HCT116 (cell line): ENCODE results near the gene SIRPD. TPM values are rescaled to one million over a fixed set of nuclear protein-coding genes. Genes with fewer than 3 reads are reported as not detected.

Experiments used
- ATAC-seq: fragments of 200-7000 bp; cut with Tn5 transposase; 2 replicates; pipeline ENCODE4 v1.9.1; 2020; ENCODE audit warnings: mild to moderate bottlenecking, moderate library complexity
- BruUV-seq: library from RNA; stranded (reverse); fragments of 400-500 nt; replicated peaks from 2 replicates; lab custom pipeline; 2021; lab: Mats Ljungman, UMichigan
- CTCF ChIA-PET: fragments of 300-600 bp; sonication (Branson Sonifier 250); formaldehyde crosslinking; loops from one replicate; lab custom pipeline; 2021; ENCODE audit warnings: antibody characterized with exemption; lab: Charles Lee
- POLR2A ChIA-PET: fragments of 300-600, 350-600 bp; sonication (Branson Sonifier 250); formaldehyde crosslinking; loops from one replicate; lab custom pipeline; 2021; ENCODE audit warnings: antibody characterized with exemption; lab: Charles Lee
- RAD21 ChIA-PET, 2 experiments: fragments of 300-600 bp; sonication (Branson Sonifier 250); formaldehyde crosslinking; loops; one replicate each; lab custom pipeline; 2023; ENCODE audit warnings: low total read pairs in 2 of 2; ENCODE audit not compliant: uncharacterized antibody in 2 of 2, unreplicated experiment in 2 of 2, low non-redundant PET in 1 of 2; lab: Charles Lee
- DNase-seq: peaks from one replicate; pipeline ENCODE4 v3.0.0-alpha.2; 2010; ENCODE audit warnings: low read depth, low spot score
- H2AFZ ChIP-seq: fragments of 200-600 bp; shearing (Covaris generic), sonication (generic); 2 replicates; pipeline ENCODE4 v1.6.1; 2017; ENCODE audit warnings: low read depth, mixed run types, mixed read lengths, antibody characterized with exemption, low read length; ENCODE audit not compliant: poor library complexity, severe bottlenecking
- H3K27ac ChIP-seq: 2 replicates; pipeline ENCODE4 v1.5.1; 2012; ENCODE audit warnings: low read depth, low read length
- H3K27me3 ChIP-seq: fragments of 200-600 bp; sonication (generic); 2 replicates; pipeline ENCODE4 v1.6.1; 2016; ENCODE audit warnings: mixed run types, low read length, mixed read lengths; ENCODE audit not compliant: insufficient read depth
- H3K36me3 ChIP-seq, 2 experiments: fragments of 200-500 bp in 1 of 2; fragments of 200-600 bp in 1 of 2; sonication (Bioruptor generic) in 1 of 2; sonication (generic) in 1 of 2; 2 replicates each; pipeline versions ENCODE4 v1.5.1 to v1.6.1; 2014 to 2016; ENCODE audit warnings: low read length in 2 of 2, inconsistent platforms in 1 of 2, mixed read lengths in 1 of 2, mixed run types in 1 of 2; ENCODE audit not compliant: insufficient read depth in 2 of 2, control insufficient read depth in 1 of 2
- H3K4me1 ChIP-seq, 2 experiments: fragments of 200-600 bp in 1 of 2; sonication (generic) in 1 of 2; 2 replicates each; pipeline versions ENCODE4 v1.5.1 to v1.6.1; 2012 to 2017; ENCODE audit warnings: low read length in 2 of 2, inconsistent platforms in 1 of 2, mild to moderate bottlenecking in 1 of 2, mixed read lengths in 1 of 2, mixed run types in 1 of 2, moderate library complexity in 1 of 2; ENCODE audit not compliant: insufficient read depth in 2 of 2, control insufficient read depth in 1 of 2
- H3K4me2 ChIP-seq: fragments of 200-600 bp; sonication (generic); 2 replicates; pipeline ENCODE4 v1.6.1; 2017; ENCODE audit warnings: mixed run types, low read length, mixed read lengths
- H3K4me3 ChIP-seq, 2 experiments: fragments of 200-600 bp in 1 of 2; sonication (generic) in 1 of 2; replicated peaks in 1 of 2; 2 replicates each; pipeline ENCODE4 v1.5.1; 2011 to 2016; ENCODE audit warnings: low read length in 2 of 2, control low read depth in 1 of 2, low read depth in 1 of 2, mild to moderate bottlenecking in 1 of 2, mixed read lengths in 1 of 2, mixed run types in 1 of 2
- H3K79me2 ChIP-seq: fragments of 200-600 bp; sonication (generic); 2 replicates; pipeline ENCODE4 v1.6.1; 2017; ENCODE audit warnings: mild to moderate bottlenecking, mixed run types, low read length, moderate library complexity, mixed read lengths; ENCODE audit not compliant: insufficient read depth
- H3K9ac ChIP-seq: fragments of 200-600 bp; sonication (generic); 2 replicates; pipeline ENCODE4 v1.6.1; 2016; ENCODE audit warnings: low read length, mixed read lengths
- H3K9me2 ChIP-seq: fragments of 200-600 bp; sonication (generic), shearing (Covaris generic); 2 replicates; pipeline ENCODE4 v1.6.1; 2017; ENCODE audit warnings: mixed run types, mild to moderate bottlenecking, moderate library complexity; ENCODE audit not compliant: insufficient read depth
- H3K9me3 ChIP-seq, 2 experiments: fragments of 200-500 bp in 1 of 2; fragments of 200-600 bp in 1 of 2; sonication (Bioruptor generic) in 1 of 2; sonication (generic) in 1 of 2; 2 replicates each; pipeline ENCODE4 v1.6.1; 2014 to 2017; ENCODE audit warnings: low read length in 2 of 2, mixed read lengths in 2 of 2, inconsistent platforms in 1 of 2, low read depth in 1 of 2, mild to moderate bottlenecking in 1 of 2, mixed run types in 1 of 2, moderate library complexity in 1 of 2; ENCODE audit not compliant: control insufficient read depth in 1 of 2, insufficient read depth in 1 of 2
- H4K20me1 ChIP-seq: fragments of 200-600 bp; sonication (generic), shearing (Covaris generic); 2 replicates; pipeline ENCODE4 v1.6.1; 2017; ENCODE audit warnings: mixed run types, mild to moderate bottlenecking, moderate library complexity; ENCODE audit not compliant: insufficient read depth
- CBX3 ChIP-seq: IDR thresholded peaks from 2 replicates; pipeline ENCODE4 v1.6.1; 2012; ENCODE audit warnings: low read depth
- CEBPB ChIP-seq: IDR thresholded peaks from 2 replicates; pipeline ENCODE4 v1.6.1; 2012; ENCODE audit warnings: low read depth
- EGR1 ChIP-seq: IDR thresholded peaks from 2 replicates; pipeline ENCODE4 v1.6.1; 2012; ENCODE audit warnings: low read depth
- EZH2phosphoT487 ChIP-seq: fragments of 200-600 bp; IDR thresholded peaks from 2 replicates; pipeline ENCODE4 v1.6.1; 2018; ENCODE audit warnings: antibody characterized with exemption, borderline replicate concordance
- FOSL1 ChIP-seq: IDR thresholded peaks from 2 replicates; pipeline ENCODE4 v1.6.1; 2012; ENCODE audit warnings: low read depth
- JUND ChIP-seq: IDR thresholded peaks from 2 replicates; pipeline ENCODE4 v1.6.1; 2012
- POLR2A ChIP-seq: IDR thresholded peaks from 2 replicates; pipeline ENCODE4 v1.7.0; 2011; ENCODE audit warnings: borderline replicate concordance; ENCODE audit not compliant: insufficient read depth, insufficient read length; ENCODE audit errors: extremely low read depth
- POLR2AphosphoS5 ChIP-seq: IDR thresholded peaks from 2 replicates; pipeline ENCODE4 v1.6.1; 2011; ENCODE audit warnings: mild to moderate bottlenecking, low read depth, low read length, moderate library complexity
- RAD21 ChIP-seq: IDR thresholded peaks from 2 replicates; pipeline ENCODE4 v1.6.1; 2012; ENCODE audit warnings: low read depth, mild to moderate bottlenecking
- REST ChIP-seq: IDR thresholded peaks from 2 replicates; pipeline ENCODE4 v1.6.1; 2012; ENCODE audit warnings: low read depth
- SRF ChIP-seq: IDR thresholded peaks from 2 replicates; pipeline ENCODE4 v1.6.1; 2012; ENCODE audit warnings: low read depth
- YY1 ChIP-seq: IDR thresholded peaks from 2 replicates; pipeline ENCODE4 v1.6.1; 2011; ENCODE audit warnings: low read length, low read depth, moderate library complexity, mild to moderate bottlenecking; ENCODE audit not compliant: insufficient replicate concordance; ENCODE audit errors: extremely low read depth
- intact Hi-C: fragments of 100-400 bp; cut with micrococcal nuclease; formaldehyde crosslinking; loops from 2 replicates; pipeline ENCODE4 v1.10.0; 2022
- total RNA-seq: library from RNA; stranded (reverse); gene quantifications from one replicate; pipeline ENCODE4 v1.2.1, GENCODE V29; 2021; ENCODE audit not compliant: unreplicated experiment
- TF ChIP-seq, protein P1 (sequence below): IDR thresholded peaks from 2 replicates; pipeline ENCODE4 v1.6.1; 2012
- TF ChIP-seq, protein P2 (sequence below), 3 experiments: fragments of 200-600 bp in 1 of 3; sonication (generic) in 1 of 3; IDR thresholded peaks in 2 of 3; conservative IDR thresholded peaks in 1 of 3; 2 replicates each; pipeline ENCODE4 v1.5.1; 2012 to 2017; ENCODE audit warnings: low read depth in 2 of 3, low read length in 2 of 3, antibody characterized with exemption in 1 of 3, borderline replicate concordance in 1 of 3, control low read depth in 1 of 3, mild to moderate bottlenecking in 1 of 3, mixed read lengths in 1 of 3, mixed run types in 1 of 3, moderate library complexity in 1 of 3; ENCODE audit not compliant: insufficient read depth in 1 of 3

SIRPD gene
- total RNA-seq, 1 experiment from 2014 or later, result not detected

GRCh38 chr20:1534526-1534925 lies 23.0 kb downstream of the SIRPD start:
- Histone ChIP-seq H4K20me1 (no peaks in the 10 kb centered on the region), H3K4me2 (no peak overlapping the region), H2AFZ (no peak overlapping the region), H3K36me3 (no peaks in the 10 kb centered on the region), H3K27ac (no peak overlapping the region), H3K27me3 (no peaks in the 10 kb centered on the region), H3K9me2 (no peaks in the 10 kb centered on the region), H3K9ac (no peak overlapping the region), H3K4me3 (no peak overlapping the region), H3K4me1 (no peaks in the 10 kb centered on the region), H3K9me3 (no peaks in the 10 kb centered on the region), H3K79me2 (no peaks in the 10 kb centered on the region)
- ChIA-PET POLR2A (no interaction called here), CTCF (interaction anchor here (0.9 kb wide), 1 partner anchor 31 kb away, joined by 4 read pairs; no protein-coding TSS in a partner anchor), RAD21 (no interaction called here)
- intact Hi-C loops, result loop anchor here (10.0 kb wide), 1 partner anchor 200 kb away; no protein-coding TSS in a partner anchor
- no peak for ATAC-seq
- DNase-seq, result no peak
- no TSS peak for BruUV-seq
- TF ChIP-seq, protein P1, sequence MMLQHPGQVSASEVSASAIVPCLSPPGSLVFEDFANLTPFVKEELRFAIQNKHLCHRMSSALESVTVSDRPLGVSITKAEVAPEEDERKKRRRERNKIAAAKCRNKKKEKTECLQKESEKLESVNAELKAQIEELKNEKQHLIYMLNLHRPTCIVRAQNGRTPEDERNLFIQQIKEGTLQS, result no peak
- TF ChIP-seq RAD21 (no peak), EZH2phosphoT487 (no peak), POLR2A (no peak), CBX3 (no peak), JUND (no peak)

DNA sequence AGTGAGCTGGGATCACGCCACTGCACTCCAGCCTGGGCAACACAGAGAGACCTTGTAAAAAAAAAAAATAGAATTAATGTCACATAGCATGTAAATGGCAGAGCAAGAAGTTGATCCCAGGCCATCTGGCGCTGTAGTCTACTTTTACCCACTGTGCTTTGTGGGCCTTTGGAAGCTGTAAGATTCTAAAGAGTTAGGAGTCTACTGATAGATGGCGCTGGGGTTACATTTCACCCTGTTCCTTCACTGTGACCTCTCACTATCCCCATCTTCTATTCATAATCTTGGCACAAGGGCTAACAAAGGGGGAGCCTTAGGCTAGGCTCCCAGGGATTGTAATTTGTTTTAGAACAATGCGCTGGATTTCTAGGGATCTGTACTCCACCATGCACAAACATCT lies 24.4 kb downstream of the SIRPD start:
- no peak for DNase-seq
- Histone ChIP-seq H3K9ac (no peak overlapping the region), H3K27me3 (no peaks in the 10 kb centered on the region), H3K9me2 (no peaks in the 10 kb centered on the region), H3K4me3 (no peak overlapping the region), H3K9me3 (no peaks in the 10 kb centered on the region), H4K20me1 (no peaks in the 10 kb centered on the region), H3K79me2 (no peaks in the 10 kb centered on the region), H3K36me3 (no peaks in the 10 kb centered on the region), H3K4me1 (no peaks in the 10 kb centered on the region), H3K4me2 (no peak overlapping the region), H2AFZ (no peak overlapping the region), H3K27ac (no peak overlapping the region)
- ATAC-seq, result peak; percentile 63; the same call in 1 of the 2 replicates
- TF ChIP-seq YY1 (no peak), RAD21 (peak; percentile 42; the same call in 1 of the 2 replicates), POLR2AphosphoS5 (no peak), CEBPB (no peak), POLR2A (no peak), EGR1 (no peak), REST (no peak), CBX3 (no peak), SRF (no peak), FOSL1 (no peak)
- TF ChIP-seq, protein P2, sequence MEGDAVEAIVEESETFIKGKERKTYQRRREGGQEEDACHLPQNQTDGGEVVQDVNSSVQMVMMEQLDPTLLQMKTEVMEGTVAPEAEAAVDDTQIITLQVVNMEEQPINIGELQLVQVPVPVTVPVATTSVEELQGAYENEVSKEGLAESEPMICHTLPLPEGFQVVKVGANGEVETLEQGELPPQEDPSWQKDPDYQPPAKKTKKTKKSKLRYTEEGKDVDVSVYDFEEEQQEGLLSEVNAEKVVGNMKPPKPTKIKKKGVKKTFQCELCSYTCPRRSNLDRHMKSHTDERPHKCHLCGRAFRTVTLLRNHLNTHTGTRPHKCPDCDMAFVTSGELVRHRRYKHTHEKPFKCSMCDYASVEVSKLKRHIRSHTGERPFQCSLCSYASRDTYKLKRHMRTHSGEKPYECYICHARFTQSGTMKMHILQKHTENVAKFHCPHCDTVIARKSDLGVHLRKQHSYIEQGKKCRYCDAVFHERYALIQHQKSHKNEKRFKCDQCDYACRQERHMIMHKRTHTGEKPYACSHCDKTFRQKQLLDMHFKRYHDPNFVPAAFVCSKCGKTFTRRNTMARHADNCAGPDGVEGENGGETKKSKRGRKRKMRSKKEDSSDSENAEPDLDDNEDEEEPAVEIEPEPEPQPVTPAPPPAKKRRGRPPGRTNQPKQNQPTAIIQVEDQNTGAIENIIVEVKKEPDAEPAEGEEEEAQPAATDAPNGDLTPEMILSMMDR (IDR thresholded peaks at IDR 0.05 in 2 of 3, conservative IDR thresholded peaks at IDR 0.05 in 1 of 3; ENCODE audit: borderline replicate concordance in 1 of 3, insufficient read depth in 1 of 3, low read depth in 2 of 3, low read length in 2 of 3), result 0 out of 6 replicates have a peak, but pooled peaks of 1 of the 3 experiments have one; percentile 9
- TF ChIP-seq, protein P1, result no peak
- ChIA-PET CTCF (interaction anchor here (1.0 to 1.5 kb wide), 3 partner anchors 29 to 244 kb away, joined by 3 to 10 read pairs (median 4); no protein-coding TSS in a partner anchor), RAD21 (interaction anchor here in 1 of 2 experiments (0.6 kb wide), 1 partner anchor 378 kb away, joined by 5 read pairs; no protein-coding TSS in a partner anchor), POLR2A (no interaction called here)
- intact Hi-C loops, result loop anchor here (10.0 kb wide), 1 partner anchor 202 kb away; no protein-coding TSS in a partner anchor
- BruUV-seq, result no TSS peak
